Smooth muscle cell of the pulmonary artery (primary cell): ENCODE measurements around the gene SKA3. TPM values are rescaled to one million over a fixed set of nuclear protein-coding genes. Genes with fewer than 3 reads are reported as not detected.

Source experiments
- total RNA-seq: library from RNA; depleted of rRNA; stranded (reverse); fragments of >200 nt; gene quantifications from 2 replicates; pipeline ENCODE4 v1.2.3, GENCODE V29; 2014

The SKA3 gene
- 0.83 and 2.0 TPM in 2 replicates for total RNA-seq

GRCh38 chr13:21176215-21176981, at the start of gene SKA3, which contains the start of gene MRPL57:
Gene SKA3, minus strand, starts transcription at chr13:21176552. Its CDS starts 75 bp downstream, at chr13:21176477.
Gene MRPL57, plus strand, starts transcription at chr13:21176658. Its CDS starts 259 bp downstream, at chr13:21176917.

Other genes with a start within 250 kb of the SKA3 start
- 15.7 and 16.6 TPM in 2 replicates for gene LATS2, start 115.0 kb downstream of the SKA3 start, total RNA-seq
- gene SAP18, start 36.4 kb downstream of the SKA3 start, total RNA-seq: 38.7 and 41.6 TPM in 2 replicates
- 11.3 and 13.1 TPM in 2 replicates for gene MRPL57, start 106 bp upstream of the SKA3 start, total RNA-seq